Transverse colon (tissue), 3 donors: ENCODE results near the gene SESN3.

Source experiments
- EP300 ChIP-seq: sonication (generic); formaldehyde crosslinking; IDR thresholded peaks from one replicate; pipeline ENCODE4 v1.6.1; 2017; ENCODE audit warnings: antibody characterized with exemption, low read depth
- POLR2A ChIP-seq: fragments of 450-650 bp; IDR thresholded peaks from one replicate; pipeline ENCODE4 v1.6.1; 2016; ENCODE audit warnings: antibody characterized with exemption, mild to moderate bottlenecking, moderate library complexity
- TF ChIP-seq, protein P1 (sequence below), 5 experiments: fragments of 200-600 bp in 3 of 5; fragments of 450-650 bp in 2 of 5; sonication (generic) in 3 of 5; IDR thresholded peaks; 1 replicate in 2 of 5; 2 replicates in 3 of 5; pipeline ENCODE4 v1.5.1; 2016 to 2017; ENCODE audit warnings: antibody characterized with exemption in 5 of 5, inconsistent platforms in 3 of 5, mild to moderate bottlenecking in 2 of 5, moderate library complexity in 1 of 5

DNA sequence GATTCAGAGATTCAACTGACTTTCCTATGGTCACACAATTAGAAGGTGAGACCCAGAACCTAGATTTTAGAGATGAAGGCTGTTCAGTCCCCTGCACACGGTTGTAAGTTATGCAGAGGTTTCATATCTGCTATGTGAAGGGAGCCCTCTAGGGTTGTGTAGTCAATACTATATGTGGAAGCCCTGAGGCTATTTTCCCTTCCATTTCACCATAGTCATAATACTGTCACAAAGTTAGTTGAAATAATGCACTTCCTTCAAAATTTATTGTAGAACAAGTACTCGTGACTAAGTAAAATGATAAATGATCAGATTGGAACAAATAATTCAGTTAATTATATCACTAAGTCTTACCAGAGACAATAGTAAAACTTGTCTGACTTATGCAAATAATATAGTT lies 92.6 kb downstream of the SESN3 start:
- TF ChIP-seq, protein P1, sequence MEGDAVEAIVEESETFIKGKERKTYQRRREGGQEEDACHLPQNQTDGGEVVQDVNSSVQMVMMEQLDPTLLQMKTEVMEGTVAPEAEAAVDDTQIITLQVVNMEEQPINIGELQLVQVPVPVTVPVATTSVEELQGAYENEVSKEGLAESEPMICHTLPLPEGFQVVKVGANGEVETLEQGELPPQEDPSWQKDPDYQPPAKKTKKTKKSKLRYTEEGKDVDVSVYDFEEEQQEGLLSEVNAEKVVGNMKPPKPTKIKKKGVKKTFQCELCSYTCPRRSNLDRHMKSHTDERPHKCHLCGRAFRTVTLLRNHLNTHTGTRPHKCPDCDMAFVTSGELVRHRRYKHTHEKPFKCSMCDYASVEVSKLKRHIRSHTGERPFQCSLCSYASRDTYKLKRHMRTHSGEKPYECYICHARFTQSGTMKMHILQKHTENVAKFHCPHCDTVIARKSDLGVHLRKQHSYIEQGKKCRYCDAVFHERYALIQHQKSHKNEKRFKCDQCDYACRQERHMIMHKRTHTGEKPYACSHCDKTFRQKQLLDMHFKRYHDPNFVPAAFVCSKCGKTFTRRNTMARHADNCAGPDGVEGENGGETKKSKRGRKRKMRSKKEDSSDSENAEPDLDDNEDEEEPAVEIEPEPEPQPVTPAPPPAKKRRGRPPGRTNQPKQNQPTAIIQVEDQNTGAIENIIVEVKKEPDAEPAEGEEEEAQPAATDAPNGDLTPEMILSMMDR (IDR thresholded peaks at IDR 0.05), result peak in 3 of 5 experiments; percentile 22 to 40 (median 29)
- TF ChIP-seq EP300 (no peak), POLR2A (no peak)
